NCI-H1092 (cell line): Measurements from ENCODE around the gene ZNF692.
"Not testable (repeated sequence)": the region's sequence is repeated elsewhere in the genome, so short reads cannot be mapped to it uniquely, and the experiment has no call there.

Source experiments
- DNase-seq: peaks from one replicate; lab custom pipeline; 2025; lab: John Stamatoyannopoulos, UW

The ZNF692 gene

GRCh38 chr1:248858891-248859889 is at the start of gene ZNF692:
Gene ZNF692 (minus strand): TSS chr1:248859085. CDS start chr1:248858309, 776 bp downstream.
- peak; percentile 98 for DNase-seq

GRCh38 chr1:248906753-248907661 is 48.1 kb upstream of the ZNF692 start:
- DNase-seq, result no peak

GRCh38 chr1:248906009-248906752 is 47.3 kb upstream of the ZNF692 start, which contains the start of gene PGBD2:
Gene PGBD2 (plus strand): TSS chr1:248906235. CDS start chr1:248913863, 7,628 bp downstream.
- peak; percentile 90 for DNase-seq

GRCh38 chr1:248905662-248906008 is 46.8 kb upstream of the ZNF692 start:
- DNase-seq, result no peak

GRCh38 chr1:248904437-248905216 is 45.7 kb upstream of the ZNF692 start:
- DNase-seq, result no peak

GRCh38 chr1:248901578-248901977 is 42.7 kb upstream of the ZNF692 start:
- no peak for DNase-seq

GRCh38 chr1:248900637-248901036 is 41.8 kb upstream of the ZNF692 start:
- no peak for DNase-seq

- no peak for DNase-seq
These were observed 38.8 kb upstream of the ZNF692 start for GRCh38 chr1:248897412-248898337.

- DNase-seq, result no peak
These were observed 36.0 kb upstream of the ZNF692 start for GRCh38 chr1:248894837-248895236.

GRCh38 chr1:248892590-248892989 is 33.7 kb upstream of the ZNF692 start:
- DNase-seq, result no peak

GRCh38 chr1:248891758-248892157 is 32.9 kb upstream of the ZNF692 start:
- DNase-seq, result no peak

- DNase-seq, result no peak
These were observed 31.9 kb upstream of the ZNF692 start for GRCh38 chr1:248890549-248891498.

- DNase-seq, result not testable (repeated sequence)
These were observed 31.0 kb upstream of the ZNF692 start for GRCh38 chr1:248889914-248890243.

GRCh38 chr1:248886237-248886895 is 27.5 kb upstream of the ZNF692 start:
- no peak for DNase-seq

- no peak for DNase-seq
These were observed 26.8 kb upstream of the ZNF692 start for GRCh38 chr1:248885646-248886045.

GRCh38 chr1:248884632-248885295 is 25.9 kb upstream of the ZNF692 start:
- DNase-seq, result no peak

- not testable (repeated sequence) for DNase-seq
These were observed 23.5 kb upstream of the ZNF692 start for GRCh38 chr1:248882427-248882826.

GRCh38 chr1:248881261-248881660 is 22.4 kb upstream of the ZNF692 start:
- DNase-seq, result no peak
